DND-41 (cell line): ENCODE data around the gene ARID3A.
"Not testable (repeated sequence)": the region's sequence is repeated elsewhere in the genome, so short reads cannot be mapped to it uniquely, and the experiment has no call there.

ENCODE experiments used
- CTCF ChIP-seq: IDR thresholded peaks from 2 replicates; pipeline ENCODE4 v1.5.1; 2012; ENCODE audit warnings: borderline replicate concordance, low read length, moderate library complexity, mild to moderate bottlenecking; ENCODE audit not compliant: poor library complexity, severe bottlenecking; ENCODE audit errors: extremely low read depth
- EZH2 ChIP-seq: IDR thresholded peaks from 3 replicates; pipeline ENCODE4 v1.6.1; 2012; ENCODE audit warnings: borderline replicate concordance, low read depth, mild to moderate bottlenecking, moderate library complexity, low read length, inconsistent platforms; ENCODE audit not compliant: severe bottlenecking

GRCh38 chr19:957578-957977 lies 31.7 kb downstream of the ARID3A start:
- not testable (repeated sequence) for TF ChIP-seq CTCF, EZH2
